Measurements from ENCODE around the gene ARRDC1.
"Not testable (repeated sequence)": the region's sequence is repeated elsewhere in the genome, so short reads cannot be mapped to it uniquely, and the experiment has no call there.

The ARRDC1 gene

GRCh38 chr9:137613738-137614523 lies 8.4 kb downstream of the ARRDC1 start:
- no peak for DNase-seq

DNA sequence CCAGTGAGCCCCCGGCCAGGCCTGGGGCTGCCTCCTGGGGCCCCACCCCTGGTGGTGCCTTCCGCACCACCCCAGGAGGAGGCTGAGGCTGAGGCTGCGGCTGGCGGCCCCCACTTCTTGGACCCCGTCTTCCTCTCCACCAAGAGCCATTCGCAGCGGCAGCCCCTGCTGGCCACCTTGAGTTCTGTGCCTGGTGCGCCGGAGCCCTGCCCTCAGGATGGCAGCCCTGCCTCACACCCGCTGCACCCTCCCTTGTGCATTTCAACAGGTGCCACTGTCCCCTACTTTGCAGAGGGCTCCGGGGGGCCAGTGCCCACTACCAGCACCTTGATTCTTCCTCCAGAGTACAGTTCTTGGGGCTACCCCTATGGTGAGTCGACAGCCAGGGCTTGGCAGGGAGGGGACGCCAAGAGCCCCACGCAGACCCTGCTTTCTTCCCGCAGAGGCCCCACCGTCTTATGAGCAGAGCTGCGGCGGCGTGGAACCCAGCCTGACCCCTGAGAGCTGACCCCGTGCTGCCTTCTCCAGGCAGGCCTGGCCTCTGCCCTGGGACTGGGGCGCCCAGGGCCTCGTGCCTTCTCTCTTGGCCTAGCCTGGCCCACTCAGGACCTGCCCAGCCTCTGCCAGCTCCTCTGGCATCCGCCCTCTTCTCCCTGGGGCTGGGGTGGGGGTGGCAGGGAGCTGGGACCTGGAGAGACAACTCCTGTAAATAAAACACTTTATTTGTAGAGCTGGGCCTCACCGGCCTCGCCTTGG lies 9.3 kb downstream of the ARRDC1 start:
- no peak for DNase-seq

DNA sequence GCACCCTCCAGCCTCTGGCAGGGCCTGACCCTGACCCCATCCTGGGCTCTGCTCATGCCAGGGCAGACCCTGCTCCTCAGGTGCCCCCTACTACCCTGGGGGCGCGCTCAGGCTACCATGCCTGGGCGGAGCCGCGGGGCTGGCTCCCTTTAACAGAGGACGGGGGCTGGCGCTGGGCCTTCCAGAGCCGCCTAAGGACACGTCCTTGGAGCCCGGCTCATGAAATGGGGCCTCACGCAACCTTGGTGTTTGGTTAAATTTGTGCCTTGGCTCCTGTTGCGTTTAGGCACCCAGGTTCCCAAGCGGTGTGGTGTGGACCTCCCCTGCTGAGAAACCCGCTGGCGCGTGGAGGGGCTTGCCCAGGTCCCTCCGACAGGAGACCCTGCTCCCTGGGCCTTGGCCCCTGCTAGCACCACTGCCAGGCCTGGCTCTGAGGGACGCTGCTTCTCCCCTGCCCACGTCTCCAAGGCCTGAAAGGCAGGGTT lies 9.9 kb downstream of the ARRDC1 start:
- DNase-seq = no peak

- DNase-seq = peak; percentile 81 to 92 (median 83)
Measured at GRCh38 chr9:137618105-137619067, 12.9 kb downstream of the ARRDC1 start, which contains the start of gene EHMT1. EHMT1 (plus strand) TSS chr9:137619005; CDS start chr9:137619029, 24 bp downstream.

GRCh38 chr9:137619240-137620047 lies 14.0 kb downstream of the ARRDC1 start:
- DNase-seq = peak in 1 of 5 donors; percentile 30

DNA sequence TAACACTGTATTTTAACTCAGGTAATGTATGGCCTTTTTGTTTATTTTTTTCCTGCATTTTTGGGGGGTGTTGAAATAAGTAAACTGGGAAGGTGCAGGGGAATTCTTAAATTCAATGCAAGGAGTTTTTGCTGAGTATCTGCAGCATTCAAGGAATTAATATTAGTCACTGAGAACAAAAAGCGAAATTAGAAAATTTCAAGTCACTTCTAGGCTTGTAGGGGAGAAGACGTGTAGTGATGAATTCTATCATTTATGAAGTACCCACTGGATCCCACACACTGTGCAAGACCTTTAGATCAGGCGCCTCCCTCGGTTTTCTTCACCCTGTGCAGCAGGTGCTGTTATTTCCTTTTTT lies 14.5 kb downstream of the ARRDC1 start:
- no peak for DNase-seq

DNA sequence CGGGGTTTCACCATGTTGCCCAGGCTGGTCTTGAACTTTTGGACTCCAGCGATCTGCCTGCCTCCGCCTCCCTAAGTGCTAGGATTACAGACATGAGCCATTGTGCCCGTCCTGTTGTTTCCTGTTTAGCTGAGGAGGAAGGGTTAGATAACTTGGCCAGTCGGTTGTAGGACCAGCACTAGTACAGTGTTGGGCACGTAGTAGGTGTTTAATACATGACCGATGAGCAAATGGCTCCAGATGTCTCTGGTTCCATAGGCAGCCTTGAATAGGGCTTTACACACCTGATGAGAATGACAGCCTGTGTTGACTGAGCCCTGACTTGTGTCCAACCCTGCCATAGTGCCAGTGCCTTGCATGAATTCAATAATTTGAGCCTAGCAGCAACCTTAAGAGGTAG lies 15.1 kb downstream of the ARRDC1 start:
- DNase-seq = no peak

- no peak for DNase-seq
Measured at GRCh38 chr9:137621131-137621757, 15.8 kb downstream of the ARRDC1 start.

DNA sequence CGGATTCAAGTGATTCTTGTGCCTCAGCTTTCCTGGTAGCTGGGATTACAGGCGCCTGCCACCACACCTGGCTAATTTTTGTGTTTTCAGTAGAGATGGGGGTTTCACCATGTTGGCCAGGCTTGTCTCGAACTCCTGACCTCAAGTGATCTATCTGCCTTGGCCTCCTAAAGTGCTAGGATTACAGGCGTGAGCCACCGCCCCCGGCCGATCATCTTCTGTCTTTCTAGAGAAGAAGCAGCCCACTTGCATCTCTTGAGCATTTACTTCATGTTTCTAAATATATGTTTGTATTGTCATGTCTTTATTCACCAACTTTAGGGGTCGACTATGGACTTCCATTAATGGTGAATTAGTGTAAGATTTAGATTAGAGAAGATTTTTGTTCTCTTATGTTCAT lies 16.7 kb downstream of the ARRDC1 start:
- not testable (repeated sequence) for DNase-seq

DNA sequence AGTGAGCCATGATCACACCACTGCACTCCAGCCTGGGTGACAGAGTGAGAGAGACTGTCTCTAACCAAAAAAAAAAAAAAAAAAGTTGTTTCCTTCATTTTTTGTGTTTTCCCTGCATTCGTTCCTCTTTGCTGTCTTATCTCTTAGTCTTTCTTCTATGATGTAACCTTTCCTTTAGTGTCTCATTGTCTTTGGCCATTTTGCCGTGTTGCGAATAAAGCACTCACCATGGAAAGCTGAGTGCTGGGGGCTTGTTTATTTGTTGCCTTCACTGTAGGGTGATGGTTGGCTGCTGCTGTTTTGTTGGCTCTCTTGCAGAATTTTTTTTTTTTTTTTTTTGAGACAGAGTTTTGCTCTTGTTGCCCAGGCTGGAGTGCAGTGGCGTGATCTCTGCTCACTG lies 21.0 kb downstream of the ARRDC1 start:
- no peak for DNase-seq

DNA sequence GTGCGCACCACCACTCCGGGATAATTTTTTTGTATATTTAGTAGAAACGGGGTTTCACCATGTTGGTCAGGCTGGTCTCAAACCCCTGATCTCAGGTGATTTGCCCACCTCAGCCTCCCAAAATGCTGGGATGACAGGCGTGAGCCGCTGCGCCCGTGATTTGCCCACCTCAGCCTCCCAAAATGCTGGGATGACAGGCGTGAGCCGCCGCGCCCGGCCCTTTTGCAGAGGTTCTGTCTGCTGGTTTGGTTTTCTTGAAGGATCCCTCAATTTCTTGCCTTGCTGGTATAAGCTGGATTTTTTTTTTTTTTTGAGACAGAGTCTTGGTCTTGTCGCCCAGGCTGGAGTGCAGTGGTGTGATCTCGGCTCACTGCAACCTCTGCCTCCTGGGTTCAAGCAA lies 21.9 kb downstream of the ARRDC1 start:
- DNase-seq = not testable (repeated sequence)

DNA sequence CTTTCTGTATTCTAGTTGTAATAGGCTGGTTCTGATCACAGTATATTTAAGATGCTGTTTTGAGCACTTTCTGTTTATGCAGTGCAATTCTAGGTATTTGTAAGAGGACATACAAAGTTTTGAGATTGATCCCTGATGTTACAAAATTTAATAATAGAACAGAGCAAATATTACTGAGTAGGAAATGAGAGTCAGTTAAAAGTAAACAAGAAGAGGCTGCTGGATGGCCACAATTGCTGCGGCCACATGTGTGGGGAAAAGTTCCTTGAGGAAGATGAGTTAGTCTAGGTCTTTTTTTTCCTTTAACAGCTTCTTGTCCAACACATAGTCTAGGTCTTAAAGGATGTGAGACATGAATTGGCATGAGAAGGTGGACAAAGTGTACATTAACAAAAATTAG lies 24.6 kb downstream of the ARRDC1 start:
- no peak for DNase-seq

DNA sequence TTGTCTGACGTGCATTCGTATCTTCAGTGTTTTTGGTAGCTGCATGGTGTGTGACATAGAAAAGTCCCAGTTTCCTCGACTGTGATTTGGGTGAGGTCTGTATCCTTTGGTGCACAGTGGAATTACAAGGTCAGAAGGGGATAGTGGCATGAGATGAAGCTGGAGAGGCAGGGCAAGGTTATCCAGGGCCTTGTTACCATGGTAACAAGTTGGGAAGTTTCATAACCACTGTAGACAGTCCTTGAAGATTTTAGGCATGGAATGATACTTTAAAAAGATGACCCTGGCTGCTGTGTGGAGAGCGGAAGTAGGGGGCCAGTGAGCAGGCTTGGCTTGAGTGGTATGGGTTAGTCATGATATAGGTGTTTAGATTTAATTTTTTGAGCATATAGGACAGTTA lies 25.2 kb downstream of the ARRDC1 start:
- no peak for DNase-seq

- no peak for DNase-seq
Measured at GRCh38 chr9:137631345-137632229, 26.1 kb downstream of the ARRDC1 start.

DNA sequence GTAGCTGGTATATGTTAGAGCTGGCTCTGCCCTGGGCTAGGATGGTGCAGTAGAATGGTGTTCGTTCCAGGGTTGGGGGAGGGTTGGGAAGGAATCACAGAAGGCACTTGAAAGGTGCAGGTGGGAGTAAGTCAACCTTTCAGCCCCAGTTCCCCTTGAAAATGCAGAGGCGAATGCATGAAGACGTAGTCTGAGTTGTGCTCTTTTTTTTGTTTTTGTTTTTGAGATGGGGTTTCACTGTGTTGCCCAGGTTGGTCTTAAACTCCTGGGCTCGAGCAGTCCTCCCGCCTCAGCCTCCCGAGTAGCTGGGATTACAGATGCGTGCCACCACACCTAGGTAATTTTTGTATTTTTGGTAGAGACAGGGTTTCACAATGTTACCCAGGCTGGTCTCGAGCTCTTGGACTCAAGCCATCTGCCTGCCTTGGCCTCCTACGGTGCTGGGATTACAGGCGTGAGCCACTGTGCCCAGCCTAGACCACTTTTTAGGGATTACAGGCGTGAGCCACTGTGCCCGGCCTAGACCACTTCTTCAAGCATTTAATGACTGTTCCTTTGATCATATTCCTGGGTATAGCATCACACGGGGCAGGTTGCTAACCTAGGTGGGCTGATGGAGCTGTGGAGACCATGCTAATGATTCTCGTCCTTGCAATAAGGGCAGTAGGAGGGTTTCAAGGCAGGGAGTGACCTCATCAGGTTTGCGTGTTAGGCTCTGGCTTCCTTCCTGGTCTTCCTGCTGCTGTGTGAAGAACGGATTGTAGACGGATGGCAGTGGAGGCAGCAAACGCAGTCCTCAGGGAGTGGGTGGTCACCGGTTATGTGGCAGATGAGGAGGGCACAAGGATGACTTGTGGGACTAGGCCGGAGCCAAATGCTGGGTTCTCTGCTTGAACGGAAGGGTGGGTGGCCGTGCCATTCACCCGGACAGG lies 27.0 kb downstream of the ARRDC1 start:
- no peak for DNase-seq

DNA sequence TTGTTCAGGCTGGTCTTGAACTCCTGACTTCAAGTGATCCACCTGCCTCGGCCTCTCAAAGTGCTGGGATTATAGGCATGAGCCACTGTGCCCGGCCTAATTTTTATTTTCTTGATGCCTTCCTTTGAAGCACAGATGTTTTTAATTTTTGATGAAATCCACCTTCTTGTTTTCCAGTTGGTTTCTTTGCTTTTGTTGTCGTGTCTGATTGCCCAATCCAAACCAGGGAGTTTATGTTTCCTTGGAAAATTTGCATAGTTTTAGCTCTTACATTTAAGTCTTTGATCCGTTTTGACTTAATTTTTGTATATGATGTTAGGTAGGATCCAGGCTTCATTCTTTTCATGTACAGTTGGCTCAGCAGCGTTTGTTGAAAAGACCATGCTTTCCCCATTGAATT lies 28.5 kb downstream of the ARRDC1 start:
- no peak for DNase-seq

- DNase-seq = no peak
Measured at GRCh38 chr9:137638680-137639079, 33.2 kb downstream of the ARRDC1 start.

DNA sequence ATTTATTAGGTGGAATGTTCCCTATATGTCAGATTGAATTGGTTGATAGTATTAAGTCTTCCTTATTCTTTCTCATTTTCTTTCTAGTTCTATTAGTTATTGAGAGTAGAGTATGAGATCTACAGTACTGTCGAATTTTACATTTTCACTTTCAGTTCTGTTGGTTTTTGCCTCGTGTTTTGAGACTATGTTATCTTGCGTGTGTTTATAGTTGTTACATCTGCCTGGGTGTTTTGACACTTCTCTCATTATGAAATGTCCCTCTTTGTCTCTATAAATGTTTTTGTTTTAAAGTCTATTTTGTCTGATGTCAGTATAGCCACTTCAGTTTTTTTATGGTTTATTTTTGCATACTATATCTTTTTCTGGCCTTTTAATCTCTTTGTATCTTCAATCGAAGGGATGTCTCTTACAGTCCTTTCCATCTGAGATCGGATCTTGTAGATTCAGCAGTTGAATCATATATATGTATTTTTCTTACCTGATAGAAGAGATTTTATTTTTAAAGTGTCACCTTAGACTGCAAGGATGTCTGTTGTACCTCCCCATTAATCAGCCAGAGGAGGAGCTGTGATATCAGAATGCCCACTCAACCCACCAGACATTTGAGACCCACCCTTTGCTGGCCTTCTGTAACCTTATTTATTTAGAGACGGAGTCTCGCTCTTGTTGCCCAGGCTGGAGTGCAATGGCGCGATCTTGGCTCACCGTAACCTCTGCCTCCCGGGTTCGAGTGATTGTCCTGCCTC lies 34.0 kb downstream of the ARRDC1 start:
- peak in 1 of 5 donors; percentile 49 for DNase-seq
